NT2/D1 (cell line): ENCODE results near the gene GMEB2.

ENCODE experiments used
- SUZ12 ChIP-seq: IDR thresholded peaks from 2 replicates; pipeline ENCODE4 v1.6.1; 2011; ENCODE audit not compliant: insufficient read length, insufficient read depth; ENCODE audit errors: extremely low read depth
- YY1 ChIP-seq: IDR thresholded peaks from 2 replicates; pipeline ENCODE4 v1.6.1; 2011; ENCODE audit not compliant: insufficient read length, insufficient read depth
- ZNF274 ChIP-seq: IDR thresholded peaks from 2 replicates; pipeline ENCODE4 v1.6.1; 2011; ENCODE audit warnings: mild to moderate bottlenecking, low read depth, low read length

GRCh38 chr20:63577317-63577894, 49.5 kb downstream of the GMEB2 start:
- TF ChIP-seq ZNF274 (no peak), YY1 (no peak), SUZ12 (no peak)
